ENCODE measurements around the gene IL4R.

GRCh38 chr16:27353853-27354252 is 40.1 kb downstream of the IL4R start:
- no peak for TF ChIP-seq CTCF (IDR thresholded peaks at IDR 0.05)
- TF ChIP-seq POLR2A (IDR thresholded peaks at IDR 0.05), result no peak

All from testis (tissue), 2 donors.